ENCODE results near the gene FGF5.
A peak's percentile ranks its signal among the peaks of the same experiment; 100 is the strongest.
"Not testable (repeated sequence)": the region's sequence is repeated elsewhere in the genome, so short reads cannot be mapped to it uniquely, and the experiment has no call there.

FGF5 gene

GRCh38 chr4:80313627-80314026 lies 47.2 kb downstream of the FGF5 start:
- Histone ChIP-seq H3K9me3 (ENCODE audit: severe bottlenecking) (no peaks in the 10 kb centered on the region), H3K36me3 (no peaks in the 10 kb centered on the region), H3K27me3 (ENCODE audit: insufficient read depth, low read depth, severe bottlenecking) (peaks cover 6% of the 10 kb centered on the region), H3K27ac (no peak overlapping the region), H3K4me3 (ENCODE audit: low read depth, low read length) (no peak overlapping the region)
- DNase-seq = no peak
- TF ChIP-seq CTCF (IDR thresholded peaks at IDR 0.05; ENCODE audit: low read depth, low read length) = no peak

GRCh38 chr4:80315848-80316247 lies 49.4 kb downstream of the FGF5 start:
- not testable (repeated sequence) for DNase-seq; H3K36me3 ChIP-seq; H3K27ac ChIP-seq; H3K9me3 ChIP-seq (ENCODE audit: severe bottlenecking); H3K27me3 ChIP-seq (ENCODE audit: insufficient read depth, low read depth, severe bottlenecking); H3K4me3 ChIP-seq (ENCODE audit: low read depth, low read length)

- no peak for DNase-seq
- Histone ChIP-seq H3K36me3 (no peaks in the 10 kb centered on the region), H3K9me3 (ENCODE audit: severe bottlenecking) (no peaks in the 10 kb centered on the region), H3K27ac (no peak overlapping the region), H3K4me3 (ENCODE audit: low read depth, low read length) (no peak overlapping the region), H3K27me3 (ENCODE audit: insufficient read depth, low read depth, severe bottlenecking) (no peaks in the 10 kb centered on the region)
- no peak for TF ChIP-seq CTCF (IDR thresholded peaks at IDR 0.05; ENCODE audit: low read depth, low read length)
Observed at GRCh38 chr4:80321341-80321740, 54.9 kb downstream of the FGF5 start.

GRCh38 chr4:80321776-80322175 lies 55.3 kb downstream of the FGF5 start:
- Histone ChIP-seq H3K9me3 (ENCODE audit: severe bottlenecking) (no peaks in the 10 kb centered on the region), H3K27me3 (ENCODE audit: insufficient read depth, low read depth, severe bottlenecking) (no peaks in the 10 kb centered on the region), H3K27ac (no peak overlapping the region), H3K36me3 (no peaks in the 10 kb centered on the region), H3K4me3 (ENCODE audit: low read depth, low read length) (no peak overlapping the region)
- no peak for TF ChIP-seq CTCF (IDR thresholded peaks at IDR 0.05; ENCODE audit: low read depth, low read length)
- no peak for DNase-seq

GRCh38 chr4:80322716-80323115 lies 56.3 kb downstream of the FGF5 start:
- no peaks in the 10 kb centered on the region for H3K27me3 ChIP-seq (ENCODE audit: insufficient read depth, low read depth, severe bottlenecking)
- DNase-seq = peak; percentile 33
- no peak overlapping the region for H3K4me3 ChIP-seq (ENCODE audit: low read depth, low read length)
- peak; percentile 23; the same call in 1 of the 2 replicates for TF ChIP-seq CTCF (IDR thresholded peaks at IDR 0.05; ENCODE audit: low read depth, low read length)
- H3K36me3 ChIP-seq = no peaks in the 10 kb centered on the region
- no peak overlapping the region for H3K27ac ChIP-seq
- H3K9me3 ChIP-seq (ENCODE audit: severe bottlenecking) = no peaks in the 10 kb centered on the region

- Histone ChIP-seq H3K27ac (no peak overlapping the region), H3K36me3 (no peaks in the 10 kb centered on the region), H3K9me3 (ENCODE audit: severe bottlenecking) (no peaks in the 10 kb centered on the region), H3K27me3 (ENCODE audit: insufficient read depth, low read depth, severe bottlenecking) (no peaks in the 10 kb centered on the region), H3K4me3 (ENCODE audit: low read depth, low read length) (no peak overlapping the region)
- no peak for TF ChIP-seq CTCF (IDR thresholded peaks at IDR 0.05; ENCODE audit: low read depth, low read length)
- no peak for DNase-seq
Observed at GRCh38 chr4:80324171-80324570, 57.7 kb downstream of the FGF5 start.

Measured in WERI-Rb-1 (cell line).